ENCODE measurements around the gene TMEM145.
"Not testable (repeated sequence)": the region's sequence is repeated elsewhere in the genome, so short reads cannot be mapped to it uniquely, and the experiment has no call there.

TMEM145 gene

DNA sequence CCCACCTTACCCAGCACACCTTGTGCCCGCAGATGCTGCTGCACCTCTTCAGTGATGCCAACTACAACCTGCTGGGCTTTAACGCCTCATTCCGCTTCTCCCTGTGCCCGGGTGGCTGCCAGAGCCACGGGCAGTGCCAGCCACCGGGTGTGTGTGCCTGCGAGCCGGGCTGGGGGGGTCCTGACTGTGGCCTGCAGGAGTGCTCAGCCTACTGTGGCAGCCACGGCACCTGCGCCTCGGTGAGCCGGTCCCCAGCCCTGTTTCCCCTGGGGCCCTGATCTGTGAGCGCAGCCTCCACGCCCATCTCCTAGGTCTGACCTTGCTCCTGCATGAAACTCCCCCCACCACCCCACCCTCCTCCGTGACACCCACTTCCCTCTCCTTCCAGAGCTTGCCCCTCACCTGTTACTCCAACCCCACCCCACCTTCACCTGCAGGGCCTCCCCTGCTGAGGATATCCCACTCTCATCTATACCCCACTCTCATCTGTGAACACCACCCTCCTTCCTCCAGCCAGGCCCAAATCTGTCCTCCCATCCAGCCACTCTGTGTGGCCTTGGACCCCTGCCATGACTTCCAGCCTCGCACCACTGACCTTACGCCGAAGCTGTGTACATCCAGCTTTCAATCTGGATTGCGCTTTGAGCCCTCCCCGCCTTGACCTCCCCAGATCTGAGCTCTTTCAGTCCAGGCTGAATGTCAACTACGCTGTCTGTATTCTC is 21.0 kb downstream of the TMEM145 start:
- DNase-seq (ENCODE audit: low read depth, low spot score), result no peak

DNA sequence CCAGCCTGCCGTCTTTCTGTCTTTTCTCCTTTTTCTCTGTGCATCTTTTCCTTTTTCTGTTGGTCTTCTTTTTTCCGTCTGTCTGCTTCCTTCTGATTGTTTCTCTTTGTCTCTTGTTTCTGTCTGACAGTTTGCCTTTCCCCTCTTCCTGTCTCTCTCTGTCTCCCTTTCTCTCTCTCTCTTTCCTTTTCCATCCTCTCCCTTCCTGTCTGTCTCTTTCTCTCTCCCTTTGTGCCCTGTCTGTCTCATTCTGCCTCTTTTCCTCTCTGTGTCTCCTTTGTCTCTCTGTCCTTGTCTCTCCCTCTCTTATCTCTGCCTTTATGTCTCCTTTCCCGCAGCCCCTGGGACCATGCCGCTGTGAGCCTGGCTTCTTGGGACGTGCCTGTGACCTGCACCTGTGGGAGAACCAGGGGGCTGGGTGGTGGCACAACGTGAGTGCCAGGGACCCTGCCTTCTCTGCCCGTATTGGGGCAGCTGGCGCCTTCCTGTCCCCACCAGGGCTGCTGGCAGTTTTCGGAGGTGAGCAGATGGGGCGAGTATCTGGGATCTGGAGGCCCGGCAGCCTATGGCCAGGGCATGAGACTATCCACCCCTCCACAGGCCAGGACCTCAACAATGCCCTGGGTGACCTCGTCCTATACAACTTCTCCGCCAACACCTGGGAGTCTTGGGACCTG is 21.7 kb downstream of the TMEM145 start:
- DNase-seq (ENCODE audit: low read depth, low spot score), result no peak

DNA sequence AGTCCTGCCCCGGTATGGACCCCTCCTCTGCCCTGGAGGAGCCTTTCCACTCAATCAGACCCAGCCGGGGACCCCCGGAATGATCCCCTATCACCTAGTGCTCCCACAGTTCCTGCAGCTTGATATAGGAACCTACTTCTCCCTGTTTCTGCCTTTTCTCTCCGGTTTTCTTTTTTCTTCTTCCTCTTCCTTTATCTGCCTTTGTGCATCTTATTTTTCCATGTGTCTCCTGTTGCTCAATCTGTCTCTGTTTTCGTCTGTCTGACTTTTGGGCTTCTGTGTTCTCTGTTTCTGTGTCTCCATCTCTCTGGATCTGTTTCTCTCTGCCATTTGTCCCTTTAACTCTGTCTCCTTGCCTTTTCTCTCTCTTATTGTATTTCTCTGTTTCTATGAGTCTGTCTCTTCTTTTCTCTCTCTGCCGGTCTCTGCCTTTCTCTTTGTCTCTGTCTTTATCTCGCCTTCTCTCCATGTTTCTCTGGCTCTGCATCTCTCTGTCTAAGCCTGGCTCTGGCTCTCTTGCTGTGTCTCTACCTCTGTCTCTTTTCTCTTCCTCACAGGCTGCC is 22.3 kb downstream of the TMEM145 start:
- no peak for DNase-seq (ENCODE audit: low read depth, low spot score)

DNA sequence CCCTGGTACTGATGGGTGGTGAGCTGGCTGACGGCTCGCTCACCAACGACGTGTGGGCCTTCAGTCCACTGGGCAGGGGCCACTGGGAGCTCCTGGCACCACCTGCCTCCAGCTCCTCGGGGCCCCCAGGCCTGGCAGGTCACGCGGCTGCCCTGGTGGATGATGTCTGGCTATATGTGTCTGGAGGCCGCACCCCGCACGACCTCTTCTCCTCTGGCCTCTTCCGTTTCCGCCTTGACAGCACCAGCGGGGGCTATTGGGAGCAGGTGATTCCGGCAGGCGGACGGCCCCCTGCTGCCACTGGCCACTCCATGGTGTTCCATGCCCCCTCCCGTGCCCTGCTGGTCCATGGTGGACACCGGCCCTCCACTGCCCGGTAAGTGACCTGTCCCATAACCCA is 22.9 kb downstream of the TMEM145 start:
- no peak for DNase-seq (ENCODE audit: low read depth, low spot score)

DNA sequence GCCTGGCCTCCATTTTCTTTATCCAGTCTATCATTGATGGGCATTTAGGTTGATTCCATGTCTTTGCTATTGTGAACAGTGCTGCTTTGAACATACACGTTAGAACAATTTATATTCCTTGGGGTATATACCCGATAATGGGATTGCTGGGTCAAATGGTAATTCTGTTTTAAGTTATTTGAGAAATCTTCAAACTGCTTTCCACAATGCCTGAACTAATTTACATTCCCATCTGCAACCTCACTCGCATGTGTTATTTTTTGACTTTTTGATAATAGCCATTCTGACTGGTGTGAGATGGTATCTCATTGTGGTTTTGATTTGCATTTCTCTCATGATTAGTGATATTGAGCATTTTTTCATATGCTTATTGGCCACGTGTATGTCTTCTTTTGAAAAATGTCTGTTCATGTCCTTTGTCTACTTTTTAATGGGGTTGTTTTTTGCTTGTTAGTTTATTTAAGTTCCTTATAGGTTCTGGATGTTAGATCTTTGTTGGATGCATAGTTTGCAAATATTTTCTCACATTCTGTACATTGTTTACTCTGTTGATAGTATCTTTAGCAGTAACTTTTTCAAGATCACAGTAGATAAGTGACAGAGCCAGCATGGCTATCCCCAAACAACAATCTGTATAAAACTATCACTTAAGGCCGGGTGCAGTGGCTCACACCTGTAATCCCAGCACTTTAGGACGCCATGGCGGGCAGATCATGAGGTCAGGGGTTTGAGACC is 26.2 kb downstream of the TMEM145 start:
- not testable (repeated sequence) for DNase-seq (ENCODE audit: low read depth, low spot score)

DNA sequence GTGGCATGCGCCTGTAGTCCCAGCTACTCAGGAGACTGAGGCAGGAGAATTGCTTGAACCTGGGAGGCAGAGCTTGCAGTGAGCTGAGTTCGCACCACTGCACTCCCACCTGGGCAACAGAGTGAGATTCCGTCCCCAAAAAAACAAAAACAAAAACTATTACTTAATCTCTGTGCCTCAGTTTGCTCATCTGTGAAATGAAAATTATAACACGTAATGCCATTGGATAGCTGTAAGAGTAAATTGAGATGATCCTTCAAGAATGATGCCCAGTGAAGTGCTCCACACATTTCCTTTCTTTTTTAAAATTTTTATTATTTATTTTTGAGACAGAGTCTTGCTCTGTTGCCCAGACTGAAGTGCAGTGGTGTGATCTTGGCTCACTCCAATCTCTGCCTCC is 26.8 kb downstream of the TMEM145 start:
- not testable (repeated sequence) for DNase-seq (ENCODE audit: low read depth, low spot score)

DNA sequence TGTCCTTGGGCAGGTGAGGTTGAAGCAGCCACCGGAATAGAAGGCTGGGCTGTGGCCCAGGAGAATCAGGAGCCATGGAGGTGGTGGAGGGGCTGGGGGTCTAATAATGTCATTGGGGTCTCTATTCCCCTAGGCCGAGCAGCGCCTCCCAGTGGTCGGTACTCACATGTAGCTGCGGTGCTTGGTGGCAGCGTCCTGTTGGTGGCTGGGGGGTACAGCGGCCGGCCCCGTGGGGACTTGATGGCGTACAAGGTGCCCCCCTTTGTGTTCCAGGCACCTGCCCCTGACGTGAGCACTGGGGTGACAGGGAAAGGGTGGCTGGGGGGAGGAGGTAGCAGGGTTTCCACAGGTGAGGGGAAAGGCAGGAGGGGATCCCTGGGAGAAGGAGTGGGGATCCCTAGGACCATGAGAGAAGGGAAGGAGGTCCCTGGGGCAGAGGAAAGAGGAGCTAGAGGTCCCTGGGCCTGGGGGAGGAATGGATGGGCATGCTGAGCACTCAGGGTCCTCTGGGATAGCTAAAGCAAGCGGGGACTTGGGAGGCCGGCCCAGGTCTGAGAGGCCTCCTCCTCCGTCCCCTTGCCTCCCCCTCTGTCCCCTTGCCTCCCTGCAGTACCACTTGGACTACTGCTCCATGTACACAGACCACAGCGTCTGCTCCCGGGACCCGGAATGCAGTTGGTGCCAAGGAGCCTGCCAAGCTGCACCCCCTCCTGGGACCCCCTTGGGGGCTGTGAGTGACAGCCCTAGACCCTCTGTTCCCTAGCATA is 30.4 kb downstream of the TMEM145 start:
- no peak for DNase-seq (ENCODE audit: low read depth, low spot score)

DNA sequence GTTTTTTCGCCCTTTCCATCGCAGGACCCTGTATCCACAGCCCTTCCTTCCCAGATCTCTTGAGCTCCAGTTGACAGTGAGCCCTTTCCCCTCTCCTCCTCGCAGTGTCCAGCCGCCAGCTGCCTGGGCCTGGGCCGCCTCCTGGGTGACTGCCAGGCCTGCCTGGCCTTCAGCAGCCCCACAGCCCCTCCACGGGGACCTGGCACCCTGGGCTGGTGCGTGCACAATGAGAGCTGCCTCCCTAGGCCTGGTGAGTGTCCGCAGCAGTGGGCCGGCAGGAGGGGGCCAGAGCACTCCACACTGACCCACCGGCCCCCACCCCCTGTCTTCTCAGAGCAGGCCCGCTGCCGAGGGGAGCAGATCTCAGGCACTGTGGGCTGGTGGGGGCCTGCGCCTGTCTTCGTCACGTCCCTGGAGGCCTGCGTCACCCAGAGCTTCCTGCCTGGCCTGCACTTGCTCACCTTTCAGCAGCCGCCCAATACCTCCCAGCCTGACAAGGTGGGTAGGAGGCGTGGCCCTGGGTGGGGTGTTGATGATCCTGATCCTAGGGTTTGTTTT is 31.3 kb downstream of the TMEM145 start:
- no peak for DNase-seq (ENCODE audit: low read depth, low spot score)

DNA sequence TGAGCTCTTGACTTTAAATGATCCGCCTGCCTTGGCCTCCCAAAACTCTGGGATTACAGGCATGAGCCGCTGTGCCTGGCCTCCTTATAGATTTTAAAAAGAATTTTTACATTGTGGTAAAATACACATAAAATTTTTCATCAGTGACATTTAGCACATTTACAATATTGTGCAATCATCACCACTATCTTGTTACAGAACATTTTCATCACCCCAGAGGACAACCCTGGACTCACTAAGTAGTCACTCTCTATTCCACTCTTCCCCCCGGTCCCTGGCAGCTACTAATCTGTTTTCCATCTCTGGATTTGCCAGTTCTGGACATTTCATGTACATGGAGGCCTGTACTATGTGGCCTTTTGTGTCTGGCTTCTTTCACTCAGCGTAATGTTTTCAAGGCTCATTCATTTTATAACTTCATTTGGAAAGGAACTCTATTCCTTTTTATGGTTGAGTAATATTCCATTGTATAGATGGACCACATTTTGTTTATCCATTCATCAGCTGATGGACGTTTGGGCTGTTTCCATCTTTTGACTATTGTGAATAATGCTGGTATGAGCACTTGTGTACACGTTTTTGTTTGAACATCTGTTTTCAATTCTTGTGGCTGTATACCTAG is 32.2 kb downstream of the TMEM145 start:
- DNase-seq (ENCODE audit: low read depth, low spot score), result no peak

DNA sequence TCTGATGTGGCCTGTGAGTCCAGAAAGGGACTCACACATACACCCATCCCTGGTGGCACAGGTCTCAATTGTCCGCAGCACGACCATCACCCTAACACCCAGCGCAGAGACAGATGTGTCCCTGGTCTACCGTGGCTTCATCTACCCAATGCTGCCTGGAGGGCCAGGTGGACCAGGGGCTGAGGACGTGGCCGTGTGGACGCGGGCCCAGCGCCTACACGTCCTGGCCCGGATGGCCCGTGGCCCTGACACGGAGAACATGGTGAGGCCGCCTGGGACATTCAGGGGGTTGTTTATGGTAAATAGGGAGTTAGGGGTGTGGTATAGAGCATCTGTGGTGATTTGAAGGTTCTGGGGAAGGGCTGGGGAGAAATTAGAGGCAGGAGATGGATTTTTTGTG is 35.1 kb downstream of the TMEM145 start:
- no peak for DNase-seq (ENCODE audit: low read depth, low spot score)

DNA sequence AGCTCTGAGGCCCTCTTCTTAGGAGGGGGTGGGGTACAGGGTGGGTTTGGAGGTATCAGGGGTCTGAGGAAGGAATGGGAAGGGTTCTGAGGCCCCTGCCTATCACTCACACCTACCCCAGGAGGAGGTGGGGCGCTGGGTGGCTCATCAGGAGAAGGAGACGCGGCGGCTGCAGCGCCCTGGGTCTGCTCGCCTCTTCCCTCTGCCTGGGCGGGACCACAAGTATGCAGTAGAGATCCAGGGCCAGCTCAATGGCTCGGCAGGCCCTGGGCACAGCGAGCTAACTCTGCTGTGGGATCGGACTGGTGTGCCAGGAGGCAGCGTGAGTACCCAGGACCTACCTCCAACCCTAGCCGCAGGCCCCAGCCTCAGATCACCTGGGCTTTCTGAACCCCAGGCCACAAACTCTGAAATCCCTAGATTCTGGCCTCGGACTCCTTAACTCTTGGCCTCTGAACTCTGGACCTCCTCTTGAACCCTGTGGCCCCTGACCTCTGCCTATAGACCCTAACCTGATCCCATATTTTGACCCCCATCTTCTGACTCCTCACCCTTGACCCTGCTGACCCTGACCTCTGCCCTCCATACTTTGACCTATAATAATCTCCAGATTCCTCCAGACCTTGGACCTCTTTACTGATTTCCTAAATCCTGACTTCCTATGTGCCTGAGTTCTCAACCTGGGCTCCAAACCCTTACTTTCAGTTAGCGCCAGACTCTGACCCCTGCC is 36.4 kb downstream of the TMEM145 start:
- no peak for DNase-seq (ENCODE audit: low read depth, low spot score)

DNA sequence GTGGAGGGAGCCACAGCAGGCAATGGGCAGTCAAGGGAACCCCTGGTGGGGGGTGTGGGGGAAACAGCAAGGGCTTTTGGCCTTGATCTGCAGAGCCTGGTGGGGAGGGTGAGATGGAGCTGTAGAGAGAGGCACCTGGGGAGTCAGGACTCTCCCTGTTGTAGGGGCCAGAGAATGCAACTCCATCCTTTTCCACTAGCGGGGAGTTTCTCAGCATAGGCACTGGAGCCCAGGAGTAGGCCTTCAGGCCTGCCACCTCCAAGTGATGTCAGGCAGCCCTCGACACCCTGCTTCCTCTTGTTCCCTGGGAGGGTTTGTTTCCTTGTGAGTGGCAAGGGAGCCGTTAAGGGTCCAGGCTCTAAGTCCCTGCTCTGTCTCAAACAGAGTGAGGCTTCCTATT is 37.3 kb downstream of the TMEM145 start:
- DNase-seq (ENCODE audit: low read depth, low spot score), result no peak

DNA sequence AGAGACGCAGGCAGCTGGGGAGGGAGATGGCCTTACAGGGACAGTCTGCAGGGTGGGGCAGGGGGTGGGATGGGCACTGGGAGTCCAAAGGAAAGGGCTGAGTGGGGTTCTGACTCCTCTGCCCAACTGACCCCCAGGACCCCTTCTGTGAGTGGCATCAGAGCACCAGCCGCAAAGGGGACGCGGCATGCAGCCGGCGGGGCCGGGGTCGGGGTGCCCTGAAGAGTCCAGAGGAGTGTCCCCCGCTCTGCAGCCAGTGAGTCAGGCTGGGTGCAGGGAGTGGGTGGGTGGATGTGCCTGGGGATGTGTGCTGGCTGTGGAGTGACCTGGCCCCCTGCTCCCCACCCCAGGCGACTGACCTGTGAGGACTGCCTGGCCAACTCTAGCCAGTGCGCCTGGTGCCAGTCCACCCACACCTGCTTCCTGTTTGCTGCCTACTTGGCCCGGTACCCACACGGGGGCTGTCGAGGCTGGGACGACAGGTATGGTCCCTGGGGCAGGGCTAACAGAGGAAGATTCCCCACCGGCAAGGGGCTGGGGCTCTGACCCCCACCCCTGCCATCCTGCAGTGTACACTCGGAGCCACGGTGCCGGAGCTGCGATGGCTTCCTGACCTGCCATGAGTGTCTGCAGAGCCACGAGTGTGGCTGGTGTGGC is 38.1 kb downstream of the TMEM145 start:
- DNase-seq (ENCODE audit: low read depth, low spot score), result no peak

DNA sequence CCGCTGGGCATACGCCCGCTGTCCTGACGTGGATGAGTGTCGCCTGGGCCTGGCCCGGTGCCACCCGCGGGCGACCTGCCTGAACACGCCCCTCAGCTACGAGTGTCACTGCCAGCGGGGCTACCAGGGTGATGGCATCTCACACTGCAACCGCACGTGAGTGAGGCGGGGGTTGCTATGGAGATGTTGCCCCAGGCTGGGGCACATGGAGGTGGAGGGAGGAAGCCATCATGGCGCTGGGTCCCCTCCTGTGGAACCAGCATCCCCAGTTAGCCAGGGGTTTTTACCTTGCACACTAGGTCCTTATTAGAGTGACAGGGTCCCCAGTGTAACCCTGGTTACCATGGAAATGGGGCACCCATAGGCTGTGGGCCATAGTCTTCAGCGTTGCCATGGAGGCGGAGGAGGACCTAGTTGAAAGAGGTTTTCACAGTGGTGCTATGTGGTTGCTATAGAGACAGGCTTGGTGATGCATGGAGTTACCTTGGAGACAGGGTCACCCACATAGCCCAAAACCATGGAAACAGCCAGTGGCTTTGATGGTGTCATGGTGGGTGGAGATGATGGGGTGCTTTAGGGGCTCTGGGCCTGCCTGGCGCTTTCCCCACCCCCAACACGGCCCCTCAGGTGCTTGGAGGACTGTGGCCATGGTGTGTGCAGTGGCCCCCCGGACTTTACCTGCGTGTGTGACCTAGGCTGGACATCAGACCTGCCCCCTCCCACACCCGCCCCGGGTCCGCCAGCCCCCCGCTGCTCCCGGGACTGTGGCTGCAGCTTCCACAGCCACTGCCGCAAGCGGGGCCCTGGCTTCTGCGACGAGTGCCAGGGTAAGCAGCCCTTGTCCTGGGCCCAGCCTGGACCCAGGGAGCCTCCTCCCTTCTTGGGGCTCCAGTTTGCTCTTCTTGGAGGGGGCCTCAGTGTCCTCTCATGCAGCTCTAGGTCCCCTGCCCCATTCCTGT is 39.5 kb downstream of the TMEM145 start:
- no peak for DNase-seq (ENCODE audit: low read depth, low spot score)

DNA sequence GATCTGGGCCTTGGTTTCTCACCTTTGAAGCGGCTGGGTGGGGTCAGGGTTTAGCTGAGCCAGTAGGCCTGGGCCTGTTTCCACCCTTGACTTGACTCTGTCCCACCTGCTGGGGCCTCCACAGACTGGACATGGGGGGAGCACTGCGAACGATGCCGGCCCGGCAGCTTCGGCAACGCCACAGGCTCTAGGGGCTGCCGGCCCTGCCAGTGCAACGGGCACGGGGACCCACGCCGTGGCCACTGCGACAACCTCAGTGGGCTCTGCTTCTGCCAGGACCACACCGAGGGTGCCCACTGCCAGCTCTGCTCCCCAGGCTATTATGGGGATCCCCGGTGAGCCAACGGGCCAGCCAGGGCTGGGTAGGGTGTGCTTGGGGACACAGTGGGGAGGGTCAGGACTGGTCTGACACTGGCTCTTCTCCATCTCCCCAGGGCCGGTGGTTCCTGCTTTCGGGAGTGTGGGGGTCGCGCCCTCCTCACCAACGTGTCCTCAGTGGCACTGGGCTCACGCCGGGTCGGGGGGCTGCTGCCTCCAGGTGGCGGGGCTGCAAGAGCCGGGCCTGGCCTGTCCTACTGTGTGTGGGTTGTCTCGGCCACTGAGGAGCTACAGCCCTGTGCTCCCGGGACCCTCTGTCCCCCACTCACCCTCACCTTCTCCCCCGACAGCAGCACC is 40.4 kb downstream of the TMEM145 start:
- DNase-seq (ENCODE audit: low read depth, low spot score), result no peak

DNA sequence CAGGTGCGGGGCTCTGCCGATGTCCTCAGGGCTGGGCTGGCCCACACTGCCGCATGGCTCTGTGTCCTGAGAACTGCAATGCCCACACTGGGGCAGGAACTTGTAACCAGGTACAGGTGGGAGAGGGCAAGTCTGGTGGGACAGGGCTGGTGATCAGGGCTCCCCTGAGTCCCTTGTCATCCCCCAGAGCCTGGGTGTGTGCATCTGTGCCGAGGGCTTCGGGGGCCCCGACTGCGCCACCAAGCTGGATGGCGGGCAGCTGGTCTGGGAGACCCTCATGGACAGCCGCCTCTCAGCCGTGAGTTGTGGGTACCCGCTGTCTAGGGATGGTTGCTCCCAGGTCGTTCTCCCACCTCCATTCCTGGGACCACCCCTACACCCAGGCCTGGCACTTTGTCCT is 42.8 kb downstream of the TMEM145 start:
- DNase-seq (ENCODE audit: low read depth, low spot score), result no peak

DNA sequence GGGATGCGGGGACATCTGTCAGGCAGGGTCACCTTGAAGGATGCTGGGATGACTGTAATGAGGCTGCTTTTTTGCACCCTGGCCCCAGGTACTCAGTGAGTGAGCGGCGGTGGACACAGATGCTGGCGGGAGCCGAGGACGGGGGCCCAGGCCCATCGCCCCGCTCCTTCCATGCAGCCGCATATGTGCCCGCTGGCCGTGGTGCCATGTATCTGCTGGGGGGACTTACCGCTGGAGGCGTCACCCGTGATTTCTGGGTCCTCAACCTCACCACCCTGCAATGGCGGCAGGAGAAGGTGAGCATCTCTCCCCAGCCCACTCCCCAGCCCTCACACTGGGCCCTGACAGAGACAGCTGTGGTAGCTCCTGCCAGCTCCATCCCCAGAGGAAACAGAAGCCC is 43.6 kb downstream of the TMEM145 start:
- DNase-seq (ENCODE audit: low read depth, low spot score), result no peak

DNA sequence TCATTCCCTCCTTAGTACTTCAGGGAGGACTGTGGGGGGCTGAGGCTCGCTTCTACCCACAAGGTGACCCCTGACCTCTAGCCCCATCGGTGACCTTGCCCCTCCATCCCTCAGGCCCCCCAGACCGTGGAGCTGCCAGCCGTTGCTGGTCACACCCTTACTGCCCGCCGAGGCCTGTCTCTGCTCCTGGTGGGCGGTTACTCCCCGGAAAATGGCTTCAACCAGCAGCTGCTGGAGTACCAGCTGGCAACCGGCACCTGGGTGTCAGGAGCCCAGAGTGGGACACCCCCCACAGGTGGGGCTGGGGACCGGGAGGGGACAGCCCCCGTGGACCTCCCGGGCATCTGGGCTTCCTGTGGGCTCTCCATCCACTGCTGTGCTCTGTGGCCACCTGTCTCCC is 44.2 kb downstream of the TMEM145 start:
- DNase-seq (ENCODE audit: low read depth, low spot score), result no peak
